HepG2 (cell line): Measurements from ENCODE around the gene PLA2G4D. TPM values are rescaled to one million over a fixed set of nuclear protein-coding genes. Genes with fewer than 3 reads are reported as not detected.
A peak's percentile ranks its signal among the peaks of the same experiment; 100 is the strongest.

ENCODE experiments used
- ATAC-seq: fragments of 200-7000 bp; cut with Tn5 transposase; 3 replicates; pipeline ENCODE4 v1.9.1; 2020; ENCODE audit warnings: mild to moderate bottlenecking, moderate library complexity
- BruUV-seq: library from RNA; stranded (reverse); fragments of 400-500 nt; replicated peaks from 2 replicates; lab custom pipeline; 2021; lab: Mats Ljungman, UMichigan
- CTCF ChIA-PET: fragments of 300-600 bp; formaldehyde crosslinking; extraction: SDS; loops from one replicate; lab custom pipeline; 2021; ENCODE audit warnings: low total read pairs, inconsistent platforms, low intra/inter-chr PET ratio; lab: Yijun Ruan, JAX
- POLR2A ChIA-PET: fragments of 350-600 bp; sonication (Branson Sonifier 250); formaldehyde crosslinking; loops from one replicate; lab custom pipeline; 2020; ENCODE audit warnings: antibody characterized with exemption, inconsistent platforms; lab: Yijun Ruan, JAX
- DNase-seq: peaks from one replicate; pipeline ENCODE4 v3.0.0-alpha.2; 2015; ENCODE audit warnings: low spot score
- FAIRE-seq: peaks from 3 replicates; lab custom pipeline; 2011; peaks lifted over from hg19 to GRCh38; lab: Jason Lieb, UNC
- H2AFZ ChIP-seq: one replicate; pipeline ENCODE4 v1.6.1; 2011; ENCODE audit warnings: low read length, inconsistent platforms
- H3K27ac ChIP-seq: fragments of 300-600 bp; 3 replicates; pipeline ENCODE4 v1.8.0; 2011; ENCODE audit warnings: mixed run types, mild to moderate bottlenecking, mixed read lengths, low read length, inconsistent platforms; ENCODE audit not compliant: insufficient read depth; ENCODE audit errors: extremely low read length
- H3K27me3 ChIP-seq, 2 experiments: fragments of 200-600 bp in 1 of 2; 2 replicates in 1 of 2; 3 replicates in 1 of 2; pipeline versions ENCODE4 v1.6.0 to v1.8.0; 2011; ENCODE audit warnings: low read length in 2 of 2, mild to moderate bottlenecking in 2 of 2, moderate library complexity in 2 of 2, inconsistent platforms in 1 of 2; ENCODE audit not compliant: insufficient read depth in 2 of 2, control insufficient read depth in 1 of 2
- H3K36me3 ChIP-seq, 2 experiments: fragments of 200-600 bp in 1 of 2; replicated peaks in 1 of 2; 2 replicates in 1 of 2; 3 replicates in 1 of 2; pipeline versions ENCODE4 v1.5.1 to v1.8.0; 2011; ENCODE audit warnings: low read length in 2 of 2, inconsistent platforms in 1 of 2; ENCODE audit not compliant: insufficient read depth in 2 of 2, control insufficient read depth in 1 of 2
- H3K4me1 ChIP-seq: 2 replicates; pipeline ENCODE4 v1.5.1; 2012; ENCODE audit warnings: low read length, inconsistent platforms; ENCODE audit not compliant: insufficient read depth
- H3K4me2 ChIP-seq: 2 replicates; pipeline ENCODE4 v1.6.0; 2011; ENCODE audit warnings: low read depth, low read length, inconsistent platforms
- H3K4me3 ChIP-seq, 3 experiments: fragments of 200-600 bp in 1 of 3; sonication (generic), shearing (Covaris generic) in 1 of 3; replicated peaks in 1 of 3; 2 replicates each; pipeline ENCODE4 v1.5.1; 2011 to 2016; ENCODE audit warnings: low read length in 3 of 3, inconsistent platforms in 2 of 3, low read depth in 2 of 3, mild to moderate bottlenecking in 2 of 3, control low read depth in 1 of 3, mixed read lengths in 1 of 3; ENCODE audit not compliant: insufficient read depth in 1 of 3
- H3K79me2 ChIP-seq: one replicate; pipeline ENCODE4 v1.6.1; 2011; ENCODE audit warnings: low read length, inconsistent platforms; ENCODE audit not compliant: insufficient read depth
- H3K9ac ChIP-seq: 2 replicates; pipeline ENCODE4 v1.6.0; 2011; ENCODE audit warnings: mild to moderate bottlenecking, low read depth, low read length, inconsistent platforms; ENCODE audit not compliant: insufficient read depth
- H3K9me3 ChIP-seq: 2 replicates; pipeline ENCODE4 v1.5.1; 2012; ENCODE audit warnings: mild to moderate bottlenecking, low read length
- H4K20me1 ChIP-seq: 2 replicates; pipeline ENCODE4 v1.6.0; 2011; ENCODE audit warnings: inconsistent platforms, mild to moderate bottlenecking, low read length, moderate library complexity; ENCODE audit not compliant: insufficient read depth
- FOXA1 ChIP-seq, 2 experiments: fragments of 450-650 bp in 1 of 2; sonication (generic) in 1 of 2; formaldehyde crosslinking in 1 of 2; IDR thresholded peaks; 2 replicates each; pipeline versions ENCODE4 v1.4.0 to v1.6.1; 2016 to 2020; ENCODE audit warnings: missing genetic modification reagents in 1 of 2
- MAFK ChIP-seq, 2 experiments: IDR thresholded peaks in 1 of 2; conservative IDR thresholded peaks in 1 of 2; 2 replicates each; pipeline ENCODE4 v1.6.1; 2011; ENCODE audit warnings: improper control_type of control experiment in 2 of 2, low read length in 2 of 2
- PRDM4 ChIP-seq: sonication (generic); formaldehyde crosslinking; IDR thresholded peaks from 2 replicates; pipeline ENCODE4 v1.9.0; 2021; ENCODE audit warnings: missing genetic modification reagents, borderline replicate concordance
- SOX13 ChIP-seq, 3 experiments: fragments of 450-650 bp in 1 of 3; sonication (generic) in 1 of 3; formaldehyde crosslinking in 1 of 3; IDR thresholded peaks in 2 of 3; conservative IDR thresholded peaks in 1 of 3; 2 replicates each; pipeline versions ENCODE4 v1.5.0 to v1.6.1; 2016 to 2020; ENCODE audit warnings: antibody characterized with exemption in 1 of 3, mild to moderate bottlenecking in 1 of 3, missing compliant biosample characterization in 1 of 3, missing genetic modification reagents in 1 of 3, moderate library complexity in 1 of 3
- TCF7 ChIP-seq: sonication (generic); IDR thresholded peaks from 2 replicates; pipeline ENCODE4 v1.6.1; 2016; ENCODE audit warnings: antibody characterized with exemption, low read depth
- TEAD2 ChIP-seq: sonication (generic); formaldehyde crosslinking; IDR thresholded peaks from 2 replicates; pipeline ENCODE4 v1.9.0; 2021; ENCODE audit warnings: missing genetic modification reagents
- ZNF234 ChIP-seq: sonication (generic); formaldehyde crosslinking; conservative IDR thresholded peaks from 2 replicates; pipeline ENCODE4 v1.5.1; 2020; ENCODE audit warnings: mild to moderate bottlenecking, missing genetic modification reagents
- ZNF546 ChIP-seq: sonication (generic); formaldehyde crosslinking; conservative IDR thresholded peaks from 2 replicates; pipeline ENCODE4 v1.8.1; 2023; ENCODE audit warnings: mild to moderate bottlenecking, missing genetic modification reagents
- ZNF781 ChIP-seq: sonication (generic); formaldehyde crosslinking; IDR thresholded peaks from 2 replicates; pipeline ENCODE4 v1.5.1; 2020; ENCODE audit warnings: borderline replicate concordance, mild to moderate bottlenecking, missing genetic modification reagents; ENCODE audit errors: not compliant biosample characterization
- WGBS: methylation state at CpG from one replicate; pipeline ENCODE4 v1.1.6; 2017; ENCODE audit warnings: low lambda C conversion rate; 5-methylcytosine and 5-hydroxymethylcytosine counted together
- in situ Hi-C: cut with HindIII; loops from 2 replicates; pipeline ENCODE4 v1.10.0; 2017; ENCODE audit warnings: low pct_unique_long_range_greater_than_20kb; ENCODE audit not compliant: extremely low pct_ligation_motif_present
- intact Hi-C: fragments of 100-400 bp; cut with micrococcal nuclease; formaldehyde crosslinking; loops from one replicate; pipeline ENCODE4 v1.10.0; 2022; ENCODE audit not compliant: unreplicated experiment
- polyA plus RNA-seq, 8 experiments: library from polyadenylated mRNA; depleted of rRNA in 3 of 8; stranded (reverse) in 7 of 8; unstranded in 1 of 8; fragments of >200 nt; fragmentation: Illumina TruSeq in 4 of 8; extraction: Trizol in 4 of 8; gene quantifications; 2 replicates each; pipeline versions ENCODE4 v1.2.1 to v1.2.3, GENCODE V29; 2011 to 2016; ENCODE audit warnings: low read depth in 4 of 8, missing spikeins in 1 of 8, mixed read lengths in 1 of 8; ENCODE audit not compliant: insufficient read depth in 1 of 8
- total RNA-seq, 5 experiments: library from RNA; depleted of rRNA; stranded (reverse); fragments of >200 nt; fragmentation: Illumina TruSeq; extraction: Trizol; gene quantifications; 2 replicates each; pipeline ENCODE4 v1.2.3, GENCODE V29; 2016; ENCODE audit warnings: low read depth in 1 of 5

Gene PLA2G4D
- total and polyA plus RNA-seq, 2 of the 13 experiments (the other 11 are each of a cell fraction or from before 2014, with no cell fraction given), result 0.04 to 0.21 TPM

GRCh38 chr15:42046597-42046996, 47.8 kb downstream of the PLA2G4D start:
- Histone ChIP-seq H3K4me2 (no peak overlapping the region), H3K27ac (no peak overlapping the region), H3K9ac (no peak overlapping the region), H3K36me3 (no peaks in the 10 kb centered on the region), H3K4me1 (peaks cover 20% of the 10 kb centered on the region), H3K27me3 (peaks cover 1 to 28% of the 10 kb centered on the region in 2 experiments; a peak in 4 of 5 replicates), H4K20me1 (no peaks in the 10 kb centered on the region), H3K4me3 (no peak overlapping the region), H2AFZ (no peak overlapping the region), H3K9me3 (no peaks in the 10 kb centered on the region), H3K79me2 (no peaks in the 10 kb centered on the region)
- intact Hi-C loops, result no loop called here
- 0% methylated on average over 2 of the region's 2 CpGs for WGBS
- DNase-seq (peak; percentile 54), FAIRE-seq (no peak), ATAC-seq (peak; percentile 49)
- POLR2A ChIA-PET, result interaction anchor here (1.4 kb wide), 1 partner anchor 11 kb away, joined by 3 read pairs; no protein-coding TSS in a partner anchor
- BruUV-seq, result no TSS peak
- peak; percentile 53; the same call in 1 of the 2 replicates for TF ChIP-seq TCF7
- TF ChIP-seq SOX13 (IDR thresholded peaks at IDR 0.05), result no peak
- TF ChIP-seq SOX13 (CRISPR knock-in tag; conservative IDR thresholded peaks at IDR 0.05 in 1 of 2, IDR thresholded peaks at IDR 0.05 in 1 of 2), result 0 out of 4 replicates have a peak, but pooled peaks of 1 of the 2 experiments have one; percentile 14
- TF ChIP-seq PRDM4 (CRISPR knock-in tag), result no peak
- TF ChIP-seq ZNF546 (CRISPR knock-in tag), result no peak
- no peak for TF ChIP-seq FOXA1 (IDR thresholded peaks at IDR 0.05)
- TF ChIP-seq FOXA1 (CRISPR knock-in tag; IDR thresholded peaks at IDR 0.05), result 0 out of 2 replicates have a peak, but pooled peaks have one; percentile 22
- no peak for TF ChIP-seq ZNF234
- no peak for TF ChIP-seq TEAD2 (CRISPR knock-in tag)
- no peak for TF ChIP-seq ZNF781
- TF ChIP-seq MAFK (conservative IDR thresholded peaks at IDR 0.05 in 1 of 2, IDR thresholded peaks at IDR 0.05 in 1 of 2; ENCODE audit: low read length in 2 of 2), result no peak
- CTCF ChIA-PET, result no interaction called here
- in situ Hi-C loops, result no loop called here
